Raji (cell line): ENCODE results near the gene LDB2.

Experiments used
- POLR2A ChIP-seq: IDR thresholded peaks from 2 replicates; pipeline ENCODE4 v1.6.1; 2011; ENCODE audit warnings: low read depth, low read length, control low read depth; ENCODE audit not compliant: insufficient read depth

The LDB2 gene

GRCh38 chr4:16608611-16609125 lies 289.8 kb downstream of the LDB2 start:
- no peak for TF ChIP-seq POLR2A

GRCh38 chr4:16608123-16608522 lies 290.3 kb downstream of the LDB2 start:
- TF ChIP-seq POLR2A = no peak

- TF ChIP-seq POLR2A = no peak
These were observed 291.0 kb downstream of the LDB2 start for GRCh38 chr4:16607241-16608066.

GRCh38 chr4:16606691-16607090 lies 291.8 kb downstream of the LDB2 start:
- no peak for TF ChIP-seq POLR2A

- no peak for TF ChIP-seq POLR2A
These were observed 295.3 kb downstream of the LDB2 start for GRCh38 chr4:16603178-16603577.

- no peak for TF ChIP-seq POLR2A
These were observed 299.7 kb downstream of the LDB2 start for GRCh38 chr4:16598597-16599206.

- TF ChIP-seq POLR2A = no peak
These were observed 300.4 kb downstream of the LDB2 start for GRCh38 chr4:16597845-16598596.

- TF ChIP-seq POLR2A = no peak
These were observed 301.0 kb downstream of the LDB2 start for GRCh38 chr4:16597443-16597842.

GRCh38 chr4:16596267-16596666 lies 302.2 kb downstream of the LDB2 start:
- no peak for TF ChIP-seq POLR2A

GRCh38 chr4:16594128-16594527 lies 304.3 kb downstream of the LDB2 start:
- no peak for TF ChIP-seq POLR2A

GRCh38 chr4:16593386-16593785 lies 305.1 kb downstream of the LDB2 start:
- TF ChIP-seq POLR2A = no peak

- no peak for TF ChIP-seq POLR2A
These were observed 307.1 kb downstream of the LDB2 start for GRCh38 chr4:16591272-16591826.

- TF ChIP-seq POLR2A = no peak
These were observed 307.6 kb downstream of the LDB2 start for GRCh38 chr4:16590797-16591196.

- no peak for TF ChIP-seq POLR2A
These were observed 309.8 kb downstream of the LDB2 start for GRCh38 chr4:16588651-16589050.

- TF ChIP-seq POLR2A = no peak
These were observed 310.3 kb downstream of the LDB2 start for GRCh38 chr4:16588149-16588548.

- no peak for TF ChIP-seq POLR2A
These were observed 313.4 kb downstream of the LDB2 start for GRCh38 chr4:16585053-16585452.

GRCh38 chr4:16583764-16584163 lies 314.7 kb downstream of the LDB2 start:
- TF ChIP-seq POLR2A = no peak
